ENCODE data around the gene ABCA6. TPM values are rescaled to one million over a fixed set of nuclear protein-coding genes. Genes with fewer than 3 reads are reported as not detected.

Gene ABCA6
- total and polyA plus RNA-seq, 2 of the 13 experiments (the other 11 are each of a cell fraction or from before 2014, with no cell fraction given), result 0.05 to 0.11 TPM

DNA sequence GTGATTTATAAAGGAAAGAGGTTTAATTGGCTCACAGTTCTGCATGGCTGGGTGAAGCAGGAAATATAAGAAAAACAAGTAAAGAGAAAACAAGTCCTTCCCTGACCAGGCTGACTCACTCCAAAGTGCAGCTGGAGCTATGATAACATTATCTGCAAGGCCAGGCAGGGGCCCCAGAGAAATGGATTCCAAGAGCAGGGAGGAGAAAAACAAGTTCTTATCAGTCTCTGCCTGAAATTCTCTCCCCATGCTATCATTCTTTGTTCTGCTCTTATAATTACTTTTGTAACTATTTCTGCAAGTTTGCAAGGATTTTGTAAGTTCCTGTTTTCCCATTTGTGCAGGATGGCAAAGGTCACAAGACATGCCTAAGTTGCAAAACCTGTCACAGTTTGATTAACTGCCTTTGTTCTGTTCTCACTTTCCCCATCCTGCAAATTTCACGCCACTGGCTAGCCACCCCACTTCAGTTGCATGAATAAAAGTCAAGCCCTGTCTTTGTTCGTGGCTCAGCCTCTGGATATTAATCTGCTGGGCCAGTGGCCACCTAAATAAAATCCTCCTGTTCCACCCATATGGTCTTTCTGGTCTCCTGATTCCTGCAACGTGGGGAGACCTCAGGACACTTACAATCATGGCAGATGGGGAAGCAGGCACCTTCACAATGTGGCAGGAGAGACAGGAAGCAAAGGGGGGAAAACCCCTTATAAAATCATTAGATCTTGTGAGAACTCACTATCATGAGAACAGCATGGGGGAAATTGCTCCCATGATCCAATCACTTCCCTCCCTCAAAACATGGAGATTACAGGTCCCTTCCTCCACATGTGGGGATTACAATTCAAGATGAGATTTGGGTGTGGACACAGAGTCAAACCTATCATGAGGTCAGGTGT is 94.1 kb downstream of the ABCA6 start (continued):
- TF ChIP-seq, protein P1, sequence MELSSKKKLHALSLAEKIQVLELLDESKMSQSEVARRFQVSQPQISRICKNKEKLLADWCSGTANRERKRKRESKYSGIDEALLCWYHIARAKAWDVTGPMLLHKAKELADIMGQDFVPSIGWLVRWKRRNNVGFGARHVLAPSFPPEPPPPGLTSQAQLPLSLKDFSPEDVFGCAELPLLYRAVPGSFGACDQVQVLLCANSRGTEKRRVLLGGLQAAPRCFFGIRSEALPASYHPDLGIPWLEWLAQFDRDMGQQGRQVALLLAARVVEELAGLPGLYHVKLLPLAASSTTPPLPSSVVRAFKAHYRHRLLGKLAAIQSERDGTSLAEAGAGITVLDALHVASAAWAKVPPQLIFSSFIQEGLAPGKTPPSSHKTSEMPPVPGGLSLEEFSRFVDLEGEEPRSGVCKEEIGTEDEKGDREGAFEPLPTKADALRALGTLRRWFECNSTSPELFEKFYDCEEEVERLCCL (CRISPR knock-in tag; IDR thresholded peaks at IDR 0.05; ENCODE audit: borderline replicate concordance), result no peak
- TF ChIP-seq TGIF2 (CRISPR knock-in tag; IDR thresholded peaks at IDR 0.05) (peak; percentile 62; the same call in 1 of the 2 replicates), ARID4A (CRISPR knock-in tag; IDR thresholded peaks at IDR 0.05; ENCODE audit: borderline replicate concordance) (peak; percentile 41; the same call in 1 of the 2 replicates), CERS6 (CRISPR knock-in tag; IDR thresholded peaks at IDR 0.05) (no peak), SOX5 (CRISPR knock-in tag; IDR thresholded peaks at IDR 0.05; ENCODE audit: borderline replicate concordance) (peak; percentile 99), HNRNPK (IDR thresholded peaks at IDR 0.05; ENCODE audit: low read depth, low read length, poor library complexity, severe bottlenecking) (peak; percentile 20), ZNF672 (CRISPR knock-in tag; IDR thresholded peaks at IDR 0.05) (no peak), GATA4 (IDR thresholded peaks at IDR 0.05; ENCODE audit: borderline replicate concordance, low read depth) (peak; percentile 99), ATF7-NPFF (CRISPR knock-in tag; IDR thresholded peaks at IDR 0.05; ENCODE audit: low read depth) (no peak), HOXA3 (CRISPR knock-in tag; IDR thresholded peaks at IDR 0.05) (peak; percentile 87), ZNF10 (CRISPR knock-in tag; IDR thresholded peaks at IDR 0.05; ENCODE audit: borderline replicate concordance, low read depth) (no peak), ZNF792 (CRISPR knock-in tag; IDR thresholded peaks at IDR 0.05) (peak; percentile 24; the same call in 1 of the 2 replicates), UBTF (CRISPR knock-in tag; IDR thresholded peaks at IDR 0.05) (no peak; the same call in 1 of the 2 replicates), KMT2A (CRISPR knock-in tag; IDR thresholded peaks at IDR 0.05) (no peak; the same call in 1 of the 2 replicates), BORCS8-MEF2B (CRISPR knock-in tag; IDR thresholded peaks at IDR 0.05) (peak; percentile 23; the same call in 1 of the 2 replicates), CREB1 (IDR thresholded peaks at IDR 0.05) (no peak), CREB1 (CRISPR knock-in tag; IDR thresholded peaks at IDR 0.05) (peak; percentile 48; the same call in 1 of the 2 replicates), ZBTB2 (CRISPR knock-in tag; IDR thresholded peaks at IDR 0.05; ENCODE audit: low read depth) (no peak)

Data from HepG2 (cell line).